HL-60 (cell line): ENCODE data around the gene FKBP7.

Experiments
- DNase-seq, 2 experiments: peaks; one replicate each; pipeline ENCODE4 v3.0.0-alpha.2; 2010 to 2020; ENCODE audit warnings: low read depth in 1 of 2, low spot score in 1 of 2
- H3K27ac ChIP-seq: fragments of 250-450 bp; sonication (Bioruptor Pico); replicated peaks from 2 replicates; pipeline ENCODE4 v1.5.1; 2020; ENCODE audit warnings: mild to moderate bottlenecking, moderate library complexity
- H3K27me3 ChIP-seq: fragments of 250-450 bp; sonication (Bioruptor Pico); 2 replicates; pipeline ENCODE4 v1.5.1; 2021; ENCODE audit warnings: mild to moderate bottlenecking, moderate library complexity; ENCODE audit not compliant: insufficient read depth, poor library complexity, severe bottlenecking
- H3K4me3 ChIP-seq: replicated peaks from 2 replicates; pipeline ENCODE4 v1.5.1; 2011; ENCODE audit warnings: mild to moderate bottlenecking, control low read depth, low read length; ENCODE audit not compliant: insufficient read depth
- CTCF ChIP-seq: IDR thresholded peaks from one replicate; pipeline ENCODE4 v1.5.1; 2011; ENCODE audit warnings: low read length, control low read depth, inconsistent platforms; ENCODE audit not compliant: insufficient read depth
- GABPA ChIP-seq: IDR thresholded peaks from 2 replicates; pipeline ENCODE4 v1.6.1; 2012; ENCODE audit warnings: low read depth
- POLR2AphosphoS5 ChIP-seq: IDR thresholded peaks from 2 replicates; pipeline ENCODE4 v1.6.1; 2012; ENCODE audit warnings: low read depth
- REST ChIP-seq: IDR thresholded peaks from 2 replicates; pipeline ENCODE4 v1.6.1; 2012; ENCODE audit warnings: low read depth; ENCODE audit not compliant: insufficient replicate concordance
- SPI1 ChIP-seq: IDR thresholded peaks from 2 replicates; pipeline ENCODE4 v1.6.1; 2012; ENCODE audit warnings: low read depth, mild to moderate bottlenecking, borderline replicate concordance

Gene FKBP7

GRCh38 chr2:178418426-178418825, 60.0 kb downstream of the FKBP7 start:
- no peak for TF ChIP-seq GABPA
- DNase-seq: no peak
- Histone ChIP-seq H3K27ac (no peak overlapping the region), H3K27me3 (no peaks in the 10 kb centered on the region), H3K4me3 (no peak overlapping the region)

GRCh38 chr2:178417916-178418315, 60.5 kb downstream of the FKBP7 start:
- Histone ChIP-seq H3K27ac (no peak overlapping the region), H3K27me3 (no peaks in the 10 kb centered on the region), H3K4me3 (no peak overlapping the region)
- no peak for DNase-seq
- TF ChIP-seq CTCF: no peak
- no peak for TF ChIP-seq SPI1
- no peak for TF ChIP-seq REST
- TF ChIP-seq GABPA: no peak
- TF ChIP-seq POLR2AphosphoS5: no peak

GRCh38 chr2:178415979-178416378, 62.4 kb downstream of the FKBP7 start:
- H3K27ac ChIP-seq: no peak overlapping the region
- H3K4me3 ChIP-seq: no peak overlapping the region
- H3K27me3 ChIP-seq: no peaks in the 10 kb centered on the region
- no peak for DNase-seq
- TF ChIP-seq POLR2AphosphoS5 (no peak), SPI1 (no peak), CTCF (no peak)

- Histone ChIP-seq H3K27me3 (no peaks in the 10 kb centered on the region), H3K27ac (peak overlapping the region; percentile 96), H3K4me3 (peak overlapping the region; percentile 60)
- peak; percentile 93 to 98 for DNase-seq
- peak; percentile 63 for TF ChIP-seq REST
- TF ChIP-seq GABPA: no peak
- peak; percentile 97 for TF ChIP-seq CTCF
- TF ChIP-seq SPI1: no peak
- TF ChIP-seq POLR2AphosphoS5: peak; percentile 78
These were observed 63.8 kb downstream of the FKBP7 start for GRCh38 chr2:178414266-178415247.
